ENCODE measurements around the gene ROCK2.

GRCh38 chr2:11212645-11213044 lies 131.8 kb downstream of the ROCK2 start:
- TF ChIP-seq, protein P1, sequence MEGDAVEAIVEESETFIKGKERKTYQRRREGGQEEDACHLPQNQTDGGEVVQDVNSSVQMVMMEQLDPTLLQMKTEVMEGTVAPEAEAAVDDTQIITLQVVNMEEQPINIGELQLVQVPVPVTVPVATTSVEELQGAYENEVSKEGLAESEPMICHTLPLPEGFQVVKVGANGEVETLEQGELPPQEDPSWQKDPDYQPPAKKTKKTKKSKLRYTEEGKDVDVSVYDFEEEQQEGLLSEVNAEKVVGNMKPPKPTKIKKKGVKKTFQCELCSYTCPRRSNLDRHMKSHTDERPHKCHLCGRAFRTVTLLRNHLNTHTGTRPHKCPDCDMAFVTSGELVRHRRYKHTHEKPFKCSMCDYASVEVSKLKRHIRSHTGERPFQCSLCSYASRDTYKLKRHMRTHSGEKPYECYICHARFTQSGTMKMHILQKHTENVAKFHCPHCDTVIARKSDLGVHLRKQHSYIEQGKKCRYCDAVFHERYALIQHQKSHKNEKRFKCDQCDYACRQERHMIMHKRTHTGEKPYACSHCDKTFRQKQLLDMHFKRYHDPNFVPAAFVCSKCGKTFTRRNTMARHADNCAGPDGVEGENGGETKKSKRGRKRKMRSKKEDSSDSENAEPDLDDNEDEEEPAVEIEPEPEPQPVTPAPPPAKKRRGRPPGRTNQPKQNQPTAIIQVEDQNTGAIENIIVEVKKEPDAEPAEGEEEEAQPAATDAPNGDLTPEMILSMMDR (IDR thresholded peaks at IDR 0.05), result no peak
- no peak for TF ChIP-seq ZFX (IDR thresholded peaks at IDR 0.05; ENCODE audit: borderline replicate concordance)
